ENCODE measurements around the gene DYNAP.

DYNAP gene

DNA sequence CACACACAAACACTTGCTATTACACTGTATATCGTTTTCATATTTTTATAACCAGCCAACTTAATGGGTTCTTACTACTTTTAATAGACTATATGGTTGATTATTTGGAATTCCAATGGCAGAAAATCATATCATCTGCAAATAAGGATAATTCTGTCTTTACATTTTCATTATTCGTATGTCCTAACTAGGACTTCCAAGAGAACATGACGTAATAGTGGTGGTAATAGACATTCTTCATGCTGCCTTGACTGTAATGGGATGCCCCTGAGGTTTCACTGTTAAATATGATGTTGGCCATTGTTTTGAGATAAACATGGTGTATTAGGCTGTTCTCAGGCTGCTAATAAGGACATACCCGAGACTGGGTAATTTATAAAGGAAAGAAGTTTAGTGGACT is 45.2 kb downstream of the DYNAP start:
- no peak for DNase-seq (ENCODE audit: low spot score)

- no peak for DNase-seq (ENCODE audit: low spot score)
Observed at GRCh38 chr18:54641734-54642133, 50.7 kb downstream of the DYNAP start.

- DNase-seq (ENCODE audit: low spot score), result peak; percentile 6
Observed at GRCh38 chr18:54647176-54647575, 56.1 kb downstream of the DYNAP start.
